ENCODE measurements around the gene PAX7.

The PAX7 gene

GRCh38 chr1:18712252-18712600, 81.6 kb downstream of the PAX7 start:
- H3K4me3 ChIP-seq (ENCODE audit: low read depth, low read length) = no peak overlapping the region
- no peak for DNase-seq (ENCODE audit: low read depth)
- TF ChIP-seq CTCF (conservative IDR thresholded peaks at IDR 0.05; ENCODE audit: low read depth, low read length) = no peak

- no peak for DNase-seq (ENCODE audit: low read depth)
- no peak for TF ChIP-seq CTCF (conservative IDR thresholded peaks at IDR 0.05; ENCODE audit: low read depth, low read length)
- no peak overlapping the region for H3K4me3 ChIP-seq (ENCODE audit: low read depth, low read length)
Observed at GRCh38 chr1:18714404-18715175, 83.9 kb downstream of the PAX7 start.

GRCh38 chr1:18716112-18716784, 85.6 kb downstream of the PAX7 start:
- no peak overlapping the region for H3K4me3 ChIP-seq (ENCODE audit: low read depth, low read length)
- TF ChIP-seq CTCF (conservative IDR thresholded peaks at IDR 0.05; ENCODE audit: low read depth, low read length) = no peak
- DNase-seq (ENCODE audit: low read depth) = no peak

- TF ChIP-seq CTCF (conservative IDR thresholded peaks at IDR 0.05; ENCODE audit: low read depth, low read length) = no peak
- no peak overlapping the region for H3K4me3 ChIP-seq (ENCODE audit: low read depth, low read length)
Observed at GRCh38 chr1:18716785-18717678, 86.4 kb downstream of the PAX7 start.

GRCh38 chr1:18719786-18720451, 89.3 kb downstream of the PAX7 start:
- DNase-seq (ENCODE audit: low read depth) = no peak
- no peak for TF ChIP-seq CTCF (conservative IDR thresholded peaks at IDR 0.05; ENCODE audit: low read depth, low read length)
- no peak overlapping the region for H3K4me3 ChIP-seq (ENCODE audit: low read depth, low read length)

More at GRCh38 chr1:18716785-18717678, 86.4 kb downstream of the PAX7 start:
- no peak for DNase-seq (ENCODE audit: low read depth)

GRCh38 chr1:18721041-18721440, 90.4 kb downstream of the PAX7 start:
- no peak overlapping the region for H3K4me3 ChIP-seq (ENCODE audit: low read depth, low read length)
- no peak for TF ChIP-seq CTCF (conservative IDR thresholded peaks at IDR 0.05; ENCODE audit: low read depth, low read length)
- DNase-seq (ENCODE audit: low read depth) = no peak

Data from choroid plexus epithelial cell (primary cell).